Right lobe of liver (tissue), 6 donors: ENCODE results near the gene MKNK1. TPM values are rescaled to one million over a fixed set of nuclear protein-coding genes. Genes with fewer than 3 reads are reported as not detected.

Experiments used
- ATAC-seq, 4 donors: fragments of 200-7000 bp; cut with Tn5 transposase; one replicate each; pipeline ENCODE4 v1.9.1; 2020; ENCODE audit warnings: mild to moderate bottlenecking in 4 of 4, moderate library complexity in 4 of 4
- DNase-seq, 3 donors: peaks; one replicate each; pipeline ENCODE4 v3.0.0-alpha.2; 2020
- H3K27ac ChIP-seq, 3 donors: fragments of 200-600 bp; one replicate each; pipeline ENCODE4 v1.8.0; 2022
- H3K27me3 ChIP-seq, 2 donors: fragments of 200-600 bp; one replicate each; pipeline ENCODE4 v1.8.0; 2022
- H3K36me3 ChIP-seq, 4 donors: fragments of 200-600 bp; sonication (generic) in 1 of 4; one replicate each; pipeline versions ENCODE4 v1.5.1 to v1.8.0; 2017 to 2022; ENCODE audit warnings: control low read depth in 1 of 4
- H3K4me1 ChIP-seq, 4 donors: fragments of 200-600 bp; sonication (generic) in 1 of 4; one replicate each; pipeline versions ENCODE4 v1.5.1 to v1.8.0; 2017 to 2022; ENCODE audit warnings: control low read depth in 1 of 4
- H3K4me3 ChIP-seq, 3 donors: fragments of 200-600 bp; one replicate each; pipeline ENCODE4 v1.8.0; 2022
- H3K9me3 ChIP-seq, 4 donors: fragments of 200-600 bp; sonication (generic) in 1 of 4; one replicate each; pipeline versions ENCODE4 v1.5.1 to v1.8.0; 2017 to 2022; ENCODE audit warnings: control low read depth in 1 of 4
- POLR2A ChIP-seq: fragments of 450-650 bp; IDR thresholded peaks from one replicate; pipeline ENCODE4 v1.6.1; 2017; ENCODE audit warnings: antibody characterized with exemption, mild to moderate bottlenecking
- WGBS: methylation state at CpG from one replicate; pipeline ENCODE4 v1.1.6; 2018; ENCODE audit warnings: low coverage, low lambda C conversion rate; ENCODE audit not compliant: insufficient coverage; ENCODE audit errors: missing lambda C conversion rate; 5-methylcytosine and 5-hydroxymethylcytosine counted together
- intact Hi-C, 2 donors: fragments of 100-400 bp; cut with DNase I; formaldehyde crosslinking; loops; one replicate each; pipeline versions ENCODE4 v1.11.2 to v1.14.1; 2022
- total RNA-seq, 6 experiments: library from RNA; depleted of rRNA in 2 of 6; stranded (reverse); fragments of >200 nt in 2 of 6; fragmentation: NEBNext Ultra II Directional in 3 of 6; extraction: Animal tissue kit (Norgen Biotek cat#: 25700) in 3 of 6; gene quantifications; one replicate each; pipeline versions ENCODE4 v1.1.0 to v1.2.4, GENCODE V29; 2016 to 2023
- TF ChIP-seq, protein P1 (sequence below), 4 donors: fragments of 200-600 bp in 3 of 4; fragments of 450-650 bp in 1 of 4; IDR thresholded peaks; one replicate each; pipeline versions ENCODE4 v1.5.1 to v1.8.0; 2016 to 2022; ENCODE audit warnings: antibody characterized with exemption in 4 of 4, mild to moderate bottlenecking in 2 of 4
- donor health status: DM: no; HTN: yes; CAD: no.
- donor health status: DM: no; HTN: no; CAD: no.
- donor health status: DM: no; HTN: no; CAD: no.
- donor health status: DM: no; HTN: yes; CAD: no.
- donor health status: DM: no; HTN: yes; CAD: no.

Gene MKNK1
- total RNA-seq, 6 experiments from 2014 or later: 17.5 to 27.2 (median 20.8) TPM

DNA sequence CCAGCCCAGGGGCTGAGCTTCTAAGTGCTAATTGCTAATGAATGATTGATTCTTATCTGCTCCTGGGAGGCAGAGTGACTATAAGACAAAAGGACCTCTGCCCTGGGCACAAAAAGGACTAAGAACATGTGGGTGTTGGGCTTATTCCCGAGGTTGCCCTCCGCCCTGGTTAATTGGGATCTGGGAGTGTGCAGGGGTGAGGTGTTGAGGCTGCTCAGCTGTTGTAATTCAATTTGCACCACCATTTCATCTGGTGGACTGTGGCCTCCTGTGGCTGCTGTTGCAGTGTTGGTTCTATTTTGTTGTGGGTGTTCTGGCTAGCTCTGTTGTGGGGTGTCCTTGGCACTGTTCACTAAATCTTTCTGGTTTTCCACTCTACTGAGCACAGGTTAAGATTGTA lies 65.9 kb downstream of the MKNK1 start:
- H3K4me1 ChIP-seq: peaks cover 0 to 4% (median 0%) of the 10 kb centered on the region in 4 donors
- no peak for DNase-seq
- no peak overlapping the region for H3K4me3 ChIP-seq
- intact Hi-C loops: no loop called here
- ATAC-seq: no peak
- H3K9me3 ChIP-seq: no peaks in the 10 kb centered on the region
- H3K27ac ChIP-seq: no peak overlapping the region
- no CpG with 5 or more reads among the region's 2 CpGs for WGBS
- no peaks in the 10 kb centered on the region for H3K36me3 ChIP-seq
- H3K27me3 ChIP-seq: no peaks in the 10 kb centered on the region
- TF ChIP-seq, protein P1, sequence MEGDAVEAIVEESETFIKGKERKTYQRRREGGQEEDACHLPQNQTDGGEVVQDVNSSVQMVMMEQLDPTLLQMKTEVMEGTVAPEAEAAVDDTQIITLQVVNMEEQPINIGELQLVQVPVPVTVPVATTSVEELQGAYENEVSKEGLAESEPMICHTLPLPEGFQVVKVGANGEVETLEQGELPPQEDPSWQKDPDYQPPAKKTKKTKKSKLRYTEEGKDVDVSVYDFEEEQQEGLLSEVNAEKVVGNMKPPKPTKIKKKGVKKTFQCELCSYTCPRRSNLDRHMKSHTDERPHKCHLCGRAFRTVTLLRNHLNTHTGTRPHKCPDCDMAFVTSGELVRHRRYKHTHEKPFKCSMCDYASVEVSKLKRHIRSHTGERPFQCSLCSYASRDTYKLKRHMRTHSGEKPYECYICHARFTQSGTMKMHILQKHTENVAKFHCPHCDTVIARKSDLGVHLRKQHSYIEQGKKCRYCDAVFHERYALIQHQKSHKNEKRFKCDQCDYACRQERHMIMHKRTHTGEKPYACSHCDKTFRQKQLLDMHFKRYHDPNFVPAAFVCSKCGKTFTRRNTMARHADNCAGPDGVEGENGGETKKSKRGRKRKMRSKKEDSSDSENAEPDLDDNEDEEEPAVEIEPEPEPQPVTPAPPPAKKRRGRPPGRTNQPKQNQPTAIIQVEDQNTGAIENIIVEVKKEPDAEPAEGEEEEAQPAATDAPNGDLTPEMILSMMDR (IDR thresholded peaks at IDR 0.05): no peak
- TF ChIP-seq POLR2A: no peak

DNA sequence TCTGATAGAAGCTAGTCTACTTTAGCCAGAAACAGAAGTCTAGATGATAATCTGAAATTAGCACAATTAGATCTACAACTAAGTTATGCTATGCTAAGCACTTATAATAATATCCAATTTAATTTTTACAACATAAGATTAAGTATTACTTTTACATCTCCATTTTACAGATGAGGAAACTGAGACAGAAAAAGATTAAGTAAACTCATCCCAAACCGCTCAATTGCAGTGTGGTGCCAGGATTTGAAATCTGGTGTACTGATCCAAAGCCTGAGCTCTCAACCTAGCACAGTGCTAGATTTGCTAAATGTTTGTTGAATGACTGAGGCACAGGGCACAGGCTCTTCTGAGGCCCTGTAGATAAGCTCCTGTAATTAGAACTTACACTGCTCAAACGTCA lies 66.4 kb downstream of the MKNK1 start:
- Histone ChIP-seq H3K4me3 (no peak overlapping the region), H3K27me3 (no peaks in the 10 kb centered on the region), H3K36me3 (no peaks in the 10 kb centered on the region), H3K27ac (no peak overlapping the region), H3K4me1 (peaks cover 0 to 4% (median 0%) of the 10 kb centered on the region in 4 donors), H3K9me3 (no peaks in the 10 kb centered on the region)
- intact Hi-C loops: no loop called here
- DNase-seq: no peak
- WGBS: 60% methylated on average over 2 of the region's 2 CpGs
- no peak for TF ChIP-seq POLR2A
- TF ChIP-seq, protein P1 (IDR thresholded peaks at IDR 0.05): no peak
- ATAC-seq: no peak

DNA sequence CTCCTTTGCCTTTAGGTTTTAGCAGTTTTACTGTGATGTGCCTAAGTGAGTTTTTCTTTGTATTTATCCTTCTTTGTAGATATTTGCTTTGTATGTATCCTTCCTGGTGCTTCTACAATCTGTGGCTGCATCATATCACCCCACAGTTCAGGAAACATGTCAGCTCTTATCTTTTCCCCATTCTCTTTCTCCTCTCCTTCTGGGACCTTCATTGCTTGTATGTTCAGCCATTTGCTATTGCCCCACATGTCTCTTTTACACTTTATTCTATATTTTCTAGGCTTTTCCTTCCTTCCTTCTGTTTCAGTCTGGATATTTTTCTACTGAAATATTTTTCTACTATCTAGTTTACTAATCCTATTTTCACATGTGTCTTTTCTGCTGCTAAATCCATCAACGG lies 67.5 kb downstream of the MKNK1 start:
- no peaks in the 10 kb centered on the region for H3K9me3 ChIP-seq
- no peak overlapping the region for H3K27ac ChIP-seq
- no peaks in the 10 kb centered on the region for H3K27me3 ChIP-seq
- peaks cover 0 to 4% (median 0%) of the 10 kb centered on the region in 4 donors for H3K4me1 ChIP-seq
- no peak for ATAC-seq
- TF ChIP-seq, protein P1 (IDR thresholded peaks at IDR 0.05): no peak
- TF ChIP-seq POLR2A: no peak
- intact Hi-C loops: no loop called here
- H3K36me3 ChIP-seq: no peaks in the 10 kb centered on the region
- no peak for DNase-seq
- H3K4me3 ChIP-seq: no peak overlapping the region
- 87% methylated on average over 1 of the region's 1 CpG for WGBS

DNA sequence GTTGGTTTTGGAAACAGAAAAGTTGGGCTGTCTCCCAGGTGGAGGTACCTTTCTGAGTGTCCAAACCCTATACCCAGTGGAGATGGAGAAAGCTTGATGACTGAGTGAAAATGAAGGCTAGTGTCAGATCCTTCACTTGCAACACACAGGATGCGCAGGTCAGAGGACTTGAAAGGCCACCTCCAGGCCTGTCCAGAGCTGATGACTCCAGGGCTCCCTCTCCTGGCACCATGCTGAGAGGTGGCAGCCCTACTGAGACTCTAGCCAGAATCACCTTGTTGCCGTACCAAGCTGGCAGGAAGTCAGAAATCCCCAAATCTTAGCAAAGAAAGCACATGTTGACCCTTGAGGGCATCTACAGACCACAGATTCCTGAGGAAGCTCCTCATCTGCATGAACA lies 69.0 kb downstream of the MKNK1 start:
- intact Hi-C loops: no loop called here
- Histone ChIP-seq H3K27ac (no peak overlapping the region), H3K4me1 (peaks cover 0 to 4% (median 0%) of the 10 kb centered on the region in 4 donors), H3K27me3 (no peaks in the 10 kb centered on the region), H3K4me3 (no peak overlapping the region), H3K9me3 (no peaks in the 10 kb centered on the region), H3K36me3 (no peaks in the 10 kb centered on the region)
- TF ChIP-seq, protein P1 (IDR thresholded peaks at IDR 0.05): peak; percentile 38 to 65 (median 58)
- no peak for TF ChIP-seq POLR2A
- ATAC-seq: peak; percentile 81 to 91 (median 85)
- peak; percentile 71 to 74 (median 71) for DNase-seq
- 11% methylated on average over 1 of the region's 2 CpGs for WGBS
